Activated CD8-positive, alpha-beta memory T cell treated with anti-CD3 and anti-CD28 coated beads, Interleukin-2, amount 10 ng/mL, durations not matched to agents 7 days and 5 days (primary cell): ENCODE data around the gene IPMK. TPM values are rescaled to one million over a fixed set of nuclear protein-coding genes. Genes with fewer than 3 reads are reported as not detected.

Experiments used
- ATAC-seq: fragments of 150-1000 bp; cut with Tn5 transposase; one replicate; pipeline ENCODE4 v1.10.0; 2021; ENCODE audit warnings: moderate library complexity
- CTCF ChIA-PET: fragments of 350-600 bp; sonication (Branson Sonifier 250); formaldehyde crosslinking; loops from one replicate; lab custom pipeline; 2021; ENCODE audit warnings: antibody characterized with exemption; lab: Charles Lee
- DNase-seq: peaks from one replicate; pipeline ENCODE4 v3.0.0-alpha.2; 2020
- H3K27ac Mint-ChIP-seq: one replicate; pipeline ENCODE4 v1.8.0; 2021; ENCODE audit warnings: mild to moderate bottlenecking, mixed read lengths
- H3K27me3 Mint-ChIP-seq: one replicate; pipeline ENCODE4 v1.8.0; 2021; ENCODE audit warnings: mixed read lengths
- H3K36me3 Mint-ChIP-seq: one replicate; pipeline ENCODE4 v1.8.0; 2021; ENCODE audit warnings: mild to moderate bottlenecking, mixed read lengths
- H3K4me1 Mint-ChIP-seq: one replicate; pipeline ENCODE4 v1.8.0; 2021; ENCODE audit warnings: mixed read lengths
- H3K4me3 Mint-ChIP-seq: one replicate; pipeline ENCODE4 v1.8.0; 2021; ENCODE audit warnings: mild to moderate bottlenecking, moderate library complexity, mixed read lengths
- H3K9me3 Mint-ChIP-seq: one replicate; pipeline ENCODE4 v1.8.0; 2022; ENCODE audit warnings: low read depth, mixed read lengths
- total RNA-seq, 2 experiments: library from RNA; stranded (reverse); gene quantifications; one replicate each; pipeline ENCODE4 v1.2.3, GENCODE V29; 2021

The IPMK gene
- 1 to 10 TPM; 5.2 to 5.7 TPM for total RNA-seq

DNA sequence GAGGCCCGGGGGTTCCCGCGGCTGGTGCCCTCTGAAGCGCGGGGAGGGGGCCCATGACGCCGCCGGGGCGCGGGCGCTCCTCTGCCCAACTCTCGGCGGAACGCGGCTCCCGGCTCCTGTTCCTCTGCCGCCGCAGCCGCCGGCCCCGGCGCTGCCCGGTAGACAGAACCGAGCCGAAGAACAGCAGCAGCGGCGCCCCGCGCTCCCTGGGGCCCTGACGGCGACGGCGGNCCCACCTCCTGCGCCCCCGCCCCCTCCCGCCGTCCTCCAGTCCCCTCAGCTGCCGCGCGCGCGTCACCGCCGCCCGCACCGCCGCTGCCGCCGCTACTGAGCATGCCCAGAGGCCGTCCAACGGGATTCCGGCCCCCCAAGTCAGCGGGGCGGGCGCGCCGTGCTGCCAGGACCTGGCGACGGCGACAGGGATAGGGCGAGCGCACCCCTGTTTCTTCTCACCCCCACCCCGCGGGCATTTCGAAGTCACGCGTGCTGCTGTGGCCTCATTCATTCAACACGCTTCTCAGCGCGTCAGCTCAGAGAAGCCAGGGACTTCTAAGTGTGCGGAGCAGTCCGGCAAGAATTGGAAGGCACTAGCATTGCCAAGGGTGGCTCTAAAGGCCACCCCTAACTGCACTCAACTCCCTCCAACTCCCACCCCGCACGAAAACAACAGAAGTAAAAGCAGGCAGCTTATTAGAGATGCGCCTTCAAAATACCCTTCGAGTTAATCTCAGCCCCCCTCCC lies at the start of gene IPMK:
Gene IPMK (minus strand): TSS at position 182 of the 741 bp plus-strand sequence. CDS start 283 bp downstream, outside the sequence.
- Mint-ChIP-seq H3K27ac (peak within 1 kb of the TSS; percentile 92), H3K36me3 (peaks cover 8% of the 10 kb centered on the region), H3K9me3 (no peaks in the 10 kb centered on the region), H3K4me1 (peaks cover 35% of the 10 kb centered on the region), H3K27me3 (no peaks in the 10 kb centered on the region), H3K4me3 (peak within 1 kb of the TSS; percentile 91)
- CTCF ChIA-PET, result interaction anchor here (2.4 kb wide), 1 partner anchor 117 kb away, joined by 12 read pairs; the partner anchor contains the start of gene TFAM
- peak; percentile 80 for ATAC-seq
- DNase-seq, result peak; percentile 96

GRCh38 chr10:58316874-58317273 lies 49.2 kb upstream of the IPMK start:
- no peak overlapping the region for H3K4me3 Mint-ChIP-seq
- ATAC-seq (no peak), DNase-seq (no peak)
- peaks cover 9% of the 10 kb centered on the region for H3K27me3 Mint-ChIP-seq
- no peaks in the 10 kb centered on the region for H3K36me3 Mint-ChIP-seq
- CTCF ChIA-PET, result no interaction called here
- H3K27ac Mint-ChIP-seq, result no peak overlapping the region
- H3K4me1 Mint-ChIP-seq, result no peaks in the 10 kb centered on the region
- no peaks in the 10 kb centered on the region for H3K9me3 Mint-ChIP-seq

DNA sequence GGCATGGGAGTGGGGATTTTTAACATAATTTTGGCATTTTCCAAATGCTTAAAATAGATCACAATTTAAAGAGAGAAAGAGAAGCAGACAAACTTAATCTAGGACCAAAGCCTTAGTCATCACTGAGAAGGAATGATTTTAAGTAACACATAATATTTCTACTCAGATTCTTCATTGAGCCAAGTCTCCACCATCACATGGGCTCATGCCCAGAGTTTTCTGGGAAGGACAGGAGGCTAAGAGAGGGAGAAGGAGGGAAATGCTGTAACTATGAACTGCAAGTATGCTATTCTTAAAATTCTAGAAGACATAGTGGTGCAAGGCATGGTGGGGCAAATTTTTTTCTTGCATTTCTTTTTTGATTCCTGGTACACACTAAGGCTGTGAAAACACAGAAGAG lies 43.3 kb upstream of the IPMK start:
- CTCF ChIA-PET, result no interaction called here
- no peaks in the 10 kb centered on the region for H3K4me1 Mint-ChIP-seq

DNA sequence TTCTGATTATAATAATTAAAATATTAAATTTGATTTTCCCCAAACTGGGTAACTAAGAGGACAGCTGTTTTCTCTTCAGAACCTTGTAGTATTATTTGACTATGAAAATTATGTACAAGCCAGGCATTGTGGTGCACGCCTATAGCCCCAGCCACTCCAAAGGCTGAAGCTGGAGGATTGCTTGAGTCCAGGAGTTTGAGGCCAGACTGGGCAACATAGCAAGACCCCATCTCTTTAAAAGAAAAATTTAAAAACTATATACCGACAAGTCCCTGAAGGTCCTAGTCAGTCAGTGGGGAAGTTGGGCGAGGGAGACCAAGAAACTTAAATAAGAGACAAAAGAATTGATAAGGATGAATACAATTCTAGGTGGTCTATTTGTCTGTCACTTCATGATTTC lies 40.0 kb upstream of the IPMK start:
- Mint-ChIP-seq H3K27ac (no peak overlapping the region), H3K9me3 (no peaks in the 10 kb centered on the region), H3K4me1 (no peaks in the 10 kb centered on the region), H3K36me3 (no peaks in the 10 kb centered on the region), H3K4me3 (no peak overlapping the region), H3K27me3 (peaks cover 16% of the 10 kb centered on the region)
- DNase-seq (no peak), ATAC-seq (no peak)
- CTCF ChIA-PET, result no interaction called here

More for the DNA sequence above, 43.3 kb upstream of the IPMK start:
- DNase-seq, result no peak
- ATAC-seq, result no peak
- Mint-ChIP-seq H3K4me3 (no peak overlapping the region), H3K9me3 (no peaks in the 10 kb centered on the region), H3K27me3 (peaks cover 7% of the 10 kb centered on the region), H3K27ac (no peak overlapping the region), H3K36me3 (no peaks in the 10 kb centered on the region)

DNA sequence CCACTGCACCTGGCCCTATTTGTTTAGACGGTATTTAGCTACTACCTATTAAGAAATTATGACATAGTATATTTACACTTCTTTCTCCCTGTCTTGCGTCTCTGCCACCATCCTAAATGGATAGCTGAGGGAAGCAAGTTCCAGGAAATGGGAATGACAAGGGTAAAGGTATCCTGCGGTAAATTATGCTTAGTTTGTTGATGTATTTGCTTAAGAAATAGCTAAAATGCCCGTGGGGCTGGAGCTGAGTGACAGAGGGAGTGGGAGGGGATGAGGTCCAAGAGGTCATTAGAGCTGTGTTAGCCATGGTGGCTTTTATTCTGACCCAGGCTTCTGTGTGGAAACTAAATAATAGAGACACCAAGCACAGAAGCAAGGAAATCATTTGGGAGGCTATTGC lies 38.1 kb upstream of the IPMK start:
- Mint-ChIP-seq H3K9me3 (no peaks in the 10 kb centered on the region), H3K4me3 (no peak overlapping the region), H3K27me3 (peaks cover 30% of the 10 kb centered on the region), H3K4me1 (no peaks in the 10 kb centered on the region), H3K36me3 (no peaks in the 10 kb centered on the region), H3K27ac (no peak overlapping the region)
- no peak for DNase-seq
- CTCF ChIA-PET, result no interaction called here
- ATAC-seq, result no peak

DNA sequence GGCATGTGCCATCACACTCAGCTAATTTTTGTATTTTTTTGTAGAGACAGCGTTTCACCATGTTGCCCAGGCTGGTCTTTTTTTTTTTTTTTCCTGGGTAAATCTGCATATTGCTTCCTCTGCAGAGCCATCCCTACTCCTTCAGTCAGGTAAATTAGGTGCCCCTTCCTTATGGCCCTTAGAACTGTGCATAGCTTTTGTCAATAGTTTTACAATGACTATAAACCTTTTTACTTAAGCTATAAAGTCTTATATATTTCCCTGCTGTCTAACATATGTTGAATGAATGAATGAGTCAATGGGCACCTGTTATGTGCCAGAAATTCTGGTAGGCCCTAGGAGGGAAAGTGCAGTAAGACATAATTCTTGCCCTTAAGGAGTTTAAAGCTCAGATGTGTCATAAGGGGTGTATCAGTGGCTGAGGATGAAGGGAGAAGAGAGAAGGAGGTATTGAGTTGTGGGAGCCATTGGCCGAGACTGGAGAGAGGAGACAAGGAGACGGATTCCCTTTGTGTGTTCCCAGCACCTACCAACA lies 36.5 kb upstream of the IPMK start:
- H3K9me3 Mint-ChIP-seq, result no peaks in the 10 kb centered on the region
- no peak for ATAC-seq
- H3K27me3 Mint-ChIP-seq, result peaks cover 29% of the 10 kb centered on the region
- no peaks in the 10 kb centered on the region for H3K4me1 Mint-ChIP-seq
- no peaks in the 10 kb centered on the region for H3K36me3 Mint-ChIP-seq
- H3K4me3 Mint-ChIP-seq, result no peak overlapping the region
- CTCF ChIA-PET, result interaction anchor here (0.5 to 2.0 kb wide), 3 partner anchors 8 to 1562 kb away, joined by 3 to 4 read pairs (median 3); no protein-coding TSS in a partner anchor
- DNase-seq, result no peak
- no peak overlapping the region for H3K27ac Mint-ChIP-seq

DNA sequence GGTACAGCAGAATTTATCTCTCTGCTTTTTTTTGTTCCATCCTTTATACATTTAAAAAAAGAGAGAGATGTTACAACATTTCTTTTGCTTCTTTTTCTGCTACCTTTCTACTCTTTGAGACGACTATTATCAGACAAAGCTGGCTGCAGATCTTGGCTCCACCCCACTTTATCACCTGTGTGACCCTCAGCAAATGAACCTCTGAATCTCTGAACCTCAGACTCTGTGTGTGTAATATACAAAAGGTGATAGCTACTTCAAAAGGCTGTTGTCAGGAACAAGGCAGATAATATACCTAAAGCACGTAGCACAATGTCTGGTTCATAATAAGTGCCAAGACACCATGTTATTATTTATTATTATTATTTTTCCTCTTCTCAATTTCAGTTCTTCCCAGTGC lies 34.6 kb upstream of the IPMK start:
- DNase-seq, result no peak
- Mint-ChIP-seq H3K9me3 (no peaks in the 10 kb centered on the region), H3K27me3 (peaks cover 29% of the 10 kb centered on the region), H3K4me1 (no peaks in the 10 kb centered on the region), H3K36me3 (no peaks in the 10 kb centered on the region), H3K4me3 (no peak overlapping the region), H3K27ac (no peak overlapping the region)
- CTCF ChIA-PET, result interaction anchor here (1.0 to 1.7 kb wide), 2 partner anchors 10 to 83 kb away, joined by 3 to 6 read pairs; partner anchors contain the start of gene TFAM
- ATAC-seq, result no peak

DNA sequence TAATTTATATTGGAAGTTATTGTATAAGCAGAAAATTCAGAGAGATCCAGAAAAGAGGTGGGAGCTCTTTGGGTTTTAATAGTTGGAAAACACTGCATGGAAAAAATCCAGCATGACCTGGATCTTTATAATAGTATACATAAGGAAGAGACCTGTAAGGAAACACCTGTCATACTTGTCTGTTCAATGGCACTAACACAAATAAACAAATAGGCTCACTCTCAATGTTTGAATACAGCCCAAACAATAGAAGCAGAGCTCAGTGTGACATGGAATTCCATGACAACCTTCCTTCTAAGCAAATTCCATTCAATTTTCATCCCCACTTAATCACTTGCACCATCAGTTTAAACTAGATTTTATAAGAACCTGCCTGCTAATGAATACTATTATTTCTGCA lies 33.0 kb upstream of the IPMK start:
- DNase-seq (no peak), ATAC-seq (no peak)
- H3K27ac Mint-ChIP-seq, result no peak overlapping the region
- peaks cover 21% of the 10 kb centered on the region for H3K27me3 Mint-ChIP-seq
- no peaks in the 10 kb centered on the region for H3K36me3 Mint-ChIP-seq
- H3K4me1 Mint-ChIP-seq, result no peaks in the 10 kb centered on the region
- H3K9me3 Mint-ChIP-seq, result no peaks in the 10 kb centered on the region
- CTCF ChIA-PET, result interaction anchor here (1.4 to 2.6 kb wide), 6 partner anchors 9 to 200 kb away, joined by 3 to 13 read pairs (median 6); partner anchors contain the start of gene TFAM
- H3K4me3 Mint-ChIP-seq, result no peak overlapping the region

DNA sequence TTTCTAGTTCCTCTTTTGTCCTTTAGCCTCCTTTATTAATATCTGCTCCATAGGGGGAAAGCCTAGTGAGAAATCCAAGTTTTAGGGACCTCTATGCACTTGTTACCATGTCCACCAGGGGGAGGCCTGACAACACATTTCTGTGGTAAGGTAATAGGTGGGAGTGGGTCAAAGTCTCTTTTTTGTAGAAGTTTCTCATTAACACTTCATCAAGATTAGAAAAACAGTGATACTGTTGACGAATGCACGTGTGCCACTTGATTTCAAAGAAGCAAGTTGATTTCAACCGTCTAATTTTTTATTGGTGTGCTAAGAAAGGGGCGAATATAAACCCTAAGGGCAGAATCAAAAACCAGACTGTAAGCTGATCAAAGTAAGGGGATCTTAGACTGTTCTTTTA lies 31.9 kb upstream of the IPMK start:
- peak; percentile 80 for ATAC-seq
- CTCF ChIA-PET, result interaction anchor here (0.7 to 2.6 kb wide), 7 partner anchors 9 to 201 kb away, joined by 3 to 13 read pairs (median 6); partner anchors contain the start of gene TFAM
- no peaks in the 10 kb centered on the region for H3K4me1 Mint-ChIP-seq
- peak; percentile 61 for DNase-seq
- no peak overlapping the region for H3K4me3 Mint-ChIP-seq
- H3K36me3 Mint-ChIP-seq, result no peaks in the 10 kb centered on the region
- peaks cover 21% of the 10 kb centered on the region for H3K27me3 Mint-ChIP-seq
- H3K9me3 Mint-ChIP-seq, result no peaks in the 10 kb centered on the region
- no peak overlapping the region for H3K27ac Mint-ChIP-seq

DNA sequence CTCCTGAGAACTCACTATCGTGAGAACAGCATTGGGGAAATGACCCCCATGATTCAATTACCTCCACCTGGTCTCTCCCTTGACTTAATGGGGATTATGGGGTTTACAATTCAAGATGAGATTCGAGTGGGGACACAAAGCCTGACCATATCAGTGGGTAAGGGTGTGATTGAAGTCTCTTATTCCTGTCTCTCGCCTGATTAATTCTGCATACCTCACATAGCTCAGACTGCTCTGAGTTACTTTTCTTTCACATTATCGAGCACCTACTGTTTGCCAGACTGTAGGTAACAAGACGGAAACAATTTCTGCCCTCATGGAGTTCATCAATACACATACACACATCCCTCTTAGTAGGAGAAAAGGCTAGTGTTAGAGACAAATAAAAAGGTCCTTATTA lies 26.3 kb upstream of the IPMK start:
- DNase-seq, result no peak
- Mint-ChIP-seq H3K4me3 (no peak overlapping the region), H3K36me3 (peaks cover 2% of the 10 kb centered on the region)

DNA sequence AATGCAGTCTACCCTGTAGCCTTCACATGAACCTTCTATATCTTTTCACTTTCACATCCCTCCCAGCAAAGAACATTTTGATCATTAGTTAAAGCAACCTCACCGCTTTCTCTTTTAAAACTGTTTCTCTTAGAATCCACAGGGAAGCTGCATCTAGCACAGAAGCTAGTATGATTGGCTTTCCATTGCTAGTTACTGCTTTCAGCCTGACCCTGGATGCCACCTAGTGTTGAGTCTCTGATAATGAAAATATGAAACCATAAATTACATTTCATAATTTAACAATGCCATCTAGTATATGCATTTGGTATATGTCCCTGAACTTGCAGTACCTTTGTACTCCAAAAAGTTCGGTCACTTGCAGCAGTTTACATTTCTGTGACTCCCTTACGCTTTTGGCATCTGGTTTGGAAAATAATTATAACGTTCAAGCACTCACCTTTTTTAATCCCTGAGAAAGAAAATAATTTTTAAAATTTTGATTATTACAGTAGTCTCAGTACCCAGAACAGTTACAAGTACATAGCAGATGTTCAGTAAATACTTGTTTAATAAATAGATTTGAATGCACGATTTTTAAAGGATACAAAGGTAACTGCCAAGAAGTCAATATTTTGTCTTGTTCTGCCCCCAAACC lies 24.0 kb upstream of the IPMK start:
- H3K4me1 Mint-ChIP-seq, result peaks cover 1% of the 10 kb centered on the region
- no peak overlapping the region for H3K4me3 Mint-ChIP-seq
- CTCF ChIA-PET, result interaction anchor here (0.6 to 4.0 kb wide), 14 partner anchors 8 to 120 kb away, joined by 3 to 69 read pairs (median 3); partner anchors contain the start of genes CISD1 and TFAM
- H3K36me3 Mint-ChIP-seq, result peaks cover 3% of the 10 kb centered on the region
- H3K27ac Mint-ChIP-seq, result no peak overlapping the region
- no peaks in the 10 kb centered on the region for H3K27me3 Mint-ChIP-seq
- ATAC-seq, result peak; percentile 61
- DNase-seq, result peak; percentile 41
- no peaks in the 10 kb centered on the region for H3K9me3 Mint-ChIP-seq

More for the DNA sequence above, 26.3 kb upstream of the IPMK start:
- no peaks in the 10 kb centered on the region for H3K27me3 Mint-ChIP-seq
- CTCF ChIA-PET, result no interaction called here
- no peak overlapping the region for H3K27ac Mint-ChIP-seq
- no peaks in the 10 kb centered on the region for H3K9me3 Mint-ChIP-seq
- H3K4me1 Mint-ChIP-seq, result peaks cover 1% of the 10 kb centered on the region
- no peak for ATAC-seq

- peak; percentile 51 for DNase-seq
- H3K4me3 Mint-ChIP-seq, result peak overlapping the region; percentile 72
- ATAC-seq, result peak; percentile 92
- peaks cover 42% of the 10 kb centered on the region for H3K4me1 Mint-ChIP-seq
- CTCF ChIA-PET, result interaction anchor here (1.3 kb wide), 1 partner anchor 14 kb away, joined by 3 read pairs; the partner anchor contains the start of gene CISD1
- peak overlapping the region; percentile 89 for H3K27ac Mint-ChIP-seq
- H3K27me3 Mint-ChIP-seq, result no peaks in the 10 kb centered on the region
- H3K36me3 Mint-ChIP-seq, result peaks cover 32% of the 10 kb centered on the region
- no peaks in the 10 kb centered on the region for H3K9me3 Mint-ChIP-seq
Measured at GRCh38 chr10:58282615-58283014, 14.9 kb upstream of the IPMK start.

DNA sequence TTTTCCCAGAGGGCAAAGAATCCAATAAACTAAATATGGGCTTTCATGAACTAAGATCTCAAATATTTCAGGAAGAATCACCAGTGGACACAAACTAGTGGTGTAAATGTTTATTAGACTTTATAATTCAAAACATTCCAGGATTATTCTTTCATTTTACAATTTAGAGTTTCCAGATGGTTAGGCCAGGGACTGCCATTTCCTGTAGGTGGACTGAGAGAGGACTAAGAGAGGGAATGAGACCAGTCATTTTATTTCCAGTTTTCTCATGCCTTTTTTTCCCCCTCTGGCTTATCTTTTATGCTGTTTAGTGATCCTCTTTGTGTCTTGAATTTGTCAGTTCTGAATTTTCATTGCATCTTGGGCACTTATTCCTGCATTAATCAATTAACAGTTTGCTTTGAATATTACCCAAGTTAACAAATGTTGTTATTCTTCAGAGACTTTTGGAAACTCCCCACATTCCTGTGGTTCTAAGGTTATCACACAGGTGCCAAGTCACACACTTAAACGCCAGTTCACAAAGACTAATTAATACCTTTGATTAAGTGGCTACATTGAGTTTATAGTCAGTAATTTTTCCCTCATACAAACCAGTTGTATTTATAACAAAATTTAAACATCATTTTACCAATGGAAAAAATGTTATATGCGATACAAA lies 13.5 kb upstream of the IPMK start:
- Mint-ChIP-seq H3K36me3 (peaks cover 35% of the 10 kb centered on the region), H3K27ac (no peak overlapping the region), H3K4me1 (peaks cover 42% of the 10 kb centered on the region), H3K4me3 (no peak overlapping the region), H3K27me3 (no peaks in the 10 kb centered on the region), H3K9me3 (no peaks in the 10 kb centered on the region)
- ATAC-seq (no peak), DNase-seq (no peak)
- CTCF ChIA-PET, result no interaction called here
